ENCODE data around the gene ITGA1. TPM values are rescaled to one million over a fixed set of nuclear protein-coding genes. Genes with fewer than 3 reads are reported as not detected.

ITGA1 gene
- polyA plus RNA-seq, 3 donors: 51.1 to 63.1 (median 53.3) TPM

DNA sequence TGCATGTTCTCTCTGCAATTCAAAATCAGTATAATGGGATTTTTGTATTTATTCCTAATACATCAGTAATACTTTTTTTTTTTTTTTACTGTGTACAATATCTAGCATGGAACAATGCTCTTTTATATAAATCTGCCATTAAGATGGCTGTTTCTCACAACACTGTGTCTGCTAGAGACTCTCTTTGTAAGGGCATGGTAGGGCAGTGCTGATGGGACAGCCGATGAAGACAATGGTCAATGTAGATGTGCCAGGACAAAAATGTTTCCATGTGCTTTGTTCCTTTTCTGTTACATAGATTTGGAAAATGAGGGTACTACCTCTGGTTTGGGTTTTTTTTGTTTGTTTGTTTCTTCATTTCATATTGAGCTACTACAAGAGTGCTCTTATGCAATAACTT is 106.1 kb downstream of the ITGA1 start:
- DNase-seq (ENCODE audit: low read depth in 3 of 3, low spot score in 2 of 3): no peak

DNA sequence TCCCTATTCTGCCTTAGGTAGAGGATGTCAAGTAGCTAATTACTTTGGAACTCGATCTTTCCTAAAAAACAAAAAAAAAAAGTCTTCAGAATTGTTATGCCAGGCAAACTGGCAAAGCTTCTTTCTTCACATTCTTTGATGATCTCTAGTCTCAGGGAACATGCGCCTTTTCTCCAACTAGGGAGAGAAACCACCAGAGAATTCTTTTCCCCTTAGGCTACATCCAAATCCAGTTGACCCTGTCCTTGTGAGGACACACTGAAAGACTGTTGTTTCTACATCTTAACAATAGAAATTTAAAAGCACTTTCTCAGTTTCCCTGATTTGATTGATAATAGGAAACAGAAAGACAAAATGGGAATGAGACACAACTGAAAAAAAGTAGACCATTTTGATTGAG is 106.7 kb downstream of the ITGA1 start:
- DNase-seq (ENCODE audit: low read depth in 3 of 3, low spot score in 2 of 3): no peak

DNA sequence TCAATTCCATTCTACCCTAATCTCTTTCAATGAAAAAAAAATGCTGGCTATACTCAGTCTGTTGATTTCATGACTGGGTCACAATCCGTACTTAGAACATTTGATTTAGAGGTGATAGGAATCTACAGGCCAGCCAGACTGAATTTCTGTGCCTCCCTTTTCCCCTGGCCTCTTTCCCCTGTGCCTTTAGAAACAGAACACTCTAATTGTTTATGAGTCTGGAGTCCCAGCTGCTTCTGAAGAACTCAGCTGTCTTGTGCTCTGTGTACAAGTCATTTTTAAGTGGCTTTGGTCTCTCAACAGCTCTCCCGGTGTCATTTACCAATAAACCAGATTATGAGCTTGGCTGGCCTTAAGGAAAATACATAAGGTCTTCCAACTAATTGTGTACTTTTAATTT is 107.4 kb downstream of the ITGA1 start:
- DNase-seq (ENCODE audit: low read depth in 3 of 3, low spot score in 2 of 3): peak; percentile 61 to 70 (median 61)

DNA sequence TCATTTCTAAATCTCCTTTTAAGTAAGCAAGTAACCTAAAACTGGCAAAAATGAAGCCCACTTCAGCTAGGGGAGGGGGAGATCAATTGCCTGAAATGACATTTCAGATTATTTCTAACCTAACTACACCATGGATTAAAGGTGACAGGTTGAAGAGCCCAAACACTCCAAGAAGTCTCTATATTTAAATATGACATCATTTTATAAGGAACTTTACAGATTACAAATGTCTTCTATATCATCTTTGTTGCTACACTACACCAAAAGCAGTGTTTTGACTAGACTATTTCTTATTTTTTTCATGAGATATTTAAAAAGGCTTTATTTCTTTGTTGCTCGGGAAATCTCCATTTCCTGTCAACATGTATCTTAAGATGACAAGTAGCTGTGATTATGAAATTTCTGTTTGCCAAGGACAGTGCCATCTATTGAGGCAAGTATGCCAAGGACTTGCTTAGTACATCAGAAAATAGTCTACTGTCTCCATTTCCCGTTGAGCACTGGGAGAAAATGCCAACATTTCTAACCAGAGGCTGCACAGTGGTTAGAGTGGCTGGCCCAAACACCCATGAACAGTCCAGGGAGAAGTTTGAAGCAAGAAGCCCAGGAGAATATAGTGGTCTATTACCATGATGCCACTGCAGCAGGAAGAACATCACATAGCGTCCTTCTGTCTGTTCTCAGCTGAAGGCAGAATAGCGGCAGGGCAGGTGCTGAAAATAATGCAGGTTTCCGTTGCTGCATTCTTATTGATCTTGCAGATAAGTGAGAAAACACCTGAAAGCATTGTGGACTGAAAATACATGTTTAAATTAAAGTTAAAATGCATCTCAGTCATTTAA is 108.1 kb downstream of the ITGA1 start:
- DNase-seq (ENCODE audit: low read depth in 3 of 3, low spot score in 2 of 3): no peak

- DNase-seq (ENCODE audit: low read depth in 3 of 3, low spot score in 2 of 3): no peak
These were observed 109.0 kb downstream of the ITGA1 start for GRCh38 chr5:52896534-52897237.

- no peak for DNase-seq (ENCODE audit: low read depth in 3 of 3, low spot score in 2 of 3)
These were observed 109.5 kb downstream of the ITGA1 start for GRCh38 chr5:52897238-52897614.

DNA sequence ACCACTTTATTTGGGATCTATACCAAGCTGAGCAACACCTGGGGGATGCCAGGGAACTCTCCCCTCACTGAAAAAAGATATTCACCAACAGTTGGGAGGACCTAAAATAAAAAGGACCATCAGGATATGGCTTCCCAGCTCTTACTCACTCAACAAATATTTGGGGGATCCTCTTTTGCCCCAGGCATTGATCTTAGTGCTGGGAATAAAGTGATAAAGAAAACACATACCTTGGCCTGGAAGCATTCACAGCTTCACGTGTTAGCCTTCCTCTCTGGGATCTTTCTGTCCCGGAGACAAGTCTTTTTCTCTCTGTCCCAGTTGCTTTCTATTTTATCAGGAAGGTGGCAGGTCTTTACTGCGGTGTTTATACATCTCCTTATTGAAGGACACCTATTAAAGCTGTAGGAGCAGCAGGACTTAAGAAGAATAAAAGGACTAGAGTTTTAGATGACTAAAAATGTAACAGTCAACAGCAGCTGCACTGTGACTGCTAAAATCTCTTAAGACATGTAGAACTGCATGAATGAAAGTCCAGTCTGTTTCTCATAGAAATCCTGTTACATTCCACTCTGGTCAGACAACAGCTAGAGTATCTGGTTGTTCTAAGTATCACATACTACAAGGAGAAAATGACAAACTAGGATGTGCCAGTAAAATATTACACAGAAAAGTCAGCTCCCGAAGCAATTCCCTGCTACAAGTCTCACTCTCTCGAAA is 111.4 kb downstream of the ITGA1 start:
- no peak for DNase-seq (ENCODE audit: low read depth in 3 of 3, low spot score in 2 of 3)

GRCh38 chr5:52903142-52903541 is 115.4 kb downstream of the ITGA1 start:
- no peak for DNase-seq (ENCODE audit: low read depth in 3 of 3, low spot score in 2 of 3)

GRCh38 chr5:52906343-52906742 is 118.6 kb downstream of the ITGA1 start:
- no peak for DNase-seq (ENCODE audit: low read depth in 3 of 3, low spot score in 2 of 3)

- no peak for DNase-seq (ENCODE audit: low read depth in 3 of 3, low spot score in 2 of 3)
These were observed 119.1 kb downstream of the ITGA1 start for GRCh38 chr5:52906845-52907244.

GRCh38 chr5:52909192-52909591 is 121.5 kb downstream of the ITGA1 start:
- DNase-seq (ENCODE audit: low read depth in 3 of 3, low spot score in 2 of 3): no peak

- DNase-seq (ENCODE audit: low read depth in 3 of 3, low spot score in 2 of 3): no peak
These were observed 122.4 kb downstream of the ITGA1 start for GRCh38 chr5:52910071-52910470.

- peak; percentile 54 to 68 (median 61) for DNase-seq (ENCODE audit: low read depth in 3 of 3, low spot score in 2 of 3)
These were observed 127.6 kb downstream of the ITGA1 start for GRCh38 chr5:52915176-52915875.

GRCh38 chr5:52920929-52921328 is 133.2 kb downstream of the ITGA1 start:
- DNase-seq (ENCODE audit: low read depth in 3 of 3, low spot score in 2 of 3): no peak

- no peak for DNase-seq (ENCODE audit: low read depth in 3 of 3, low spot score in 2 of 3)
These were observed 134.7 kb downstream of the ITGA1 start for GRCh38 chr5:52922384-52922783.

GRCh38 chr5:52924456-52924855 is 136.7 kb downstream of the ITGA1 start:
- DNase-seq (ENCODE audit: low read depth in 3 of 3, low spot score in 2 of 3): no peak

GRCh38 chr5:52925001-52925400 is 137.3 kb downstream of the ITGA1 start:
- no peak for DNase-seq (ENCODE audit: low read depth in 3 of 3, low spot score in 2 of 3)

DNA sequence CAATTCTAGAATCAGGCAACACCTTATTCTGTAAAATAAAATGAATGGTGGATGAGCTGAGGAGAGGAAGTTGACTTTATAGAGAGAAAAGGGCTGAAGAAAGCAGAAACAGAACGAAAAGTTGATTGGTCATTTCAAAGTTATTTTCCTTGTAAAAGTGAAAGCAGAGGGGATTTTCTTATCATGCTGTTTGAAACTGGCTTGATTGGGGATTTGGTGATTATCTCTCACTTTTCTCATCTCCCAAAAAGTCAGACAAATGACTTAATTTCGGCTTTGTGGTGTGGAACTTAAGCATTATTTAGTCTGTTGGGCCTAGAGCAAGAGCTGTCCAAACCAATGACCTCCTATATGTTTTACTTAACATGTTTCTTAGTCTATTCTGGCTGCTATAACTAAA is 141.0 kb downstream of the ITGA1 start:
- DNase-seq (ENCODE audit: low read depth in 3 of 3, low spot score in 2 of 3): no peak

DNA sequence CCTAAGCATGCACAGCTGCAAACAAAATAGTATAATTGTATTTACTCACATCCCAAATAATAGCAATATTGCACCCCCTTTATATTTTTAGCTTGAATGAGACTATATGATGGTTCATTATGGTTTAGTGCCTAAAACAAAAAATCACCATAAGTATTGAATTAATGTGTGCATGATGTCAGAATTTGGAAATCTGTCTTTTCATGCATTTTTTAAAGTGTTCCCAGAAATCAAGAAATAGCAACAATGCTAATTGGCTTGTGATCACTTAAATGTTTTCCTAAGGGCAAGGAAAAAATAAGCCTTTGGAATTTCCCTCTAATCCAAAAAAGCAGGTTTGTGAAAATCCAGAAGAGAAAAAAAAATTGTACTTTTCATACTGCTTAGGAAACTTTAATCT is 150.5 kb downstream of the ITGA1 start:
- DNase-seq (ENCODE audit: low read depth in 3 of 3, low spot score in 2 of 3): no peak

- DNase-seq (ENCODE audit: low read depth in 3 of 3, low spot score in 2 of 3): no peak
These were observed 155.6 kb downstream of the ITGA1 start for GRCh38 chr5:52943285-52943684.

GRCh38 chr5:52943808-52944207 is 156.1 kb downstream of the ITGA1 start:
- no peak for DNase-seq (ENCODE audit: low read depth in 3 of 3, low spot score in 2 of 3)

Data from right renal cortex interstitium (tissue), 3 donors.